Osteocyte (in vitro differentiated cells): Measurements from ENCODE around the gene DTNB. TPM values are rescaled to one million over a fixed set of nuclear protein-coding genes. Genes with fewer than 3 reads are reported as not detected.

Source experiments
- DNase-seq: peaks from one replicate; pipeline ENCODE4 v3.0.0; 2021; ENCODE audit warnings: mixed read lengths; ENCODE audit not compliant: unreplicated experiment; ENCODE audit errors: extremely low spot score
- H3K27ac Mint-ChIP-seq: one replicate; pipeline ENCODE4 v1.8.0; 2021; ENCODE audit warnings: mild to moderate bottlenecking, mixed read lengths; ENCODE audit not compliant: unreplicated experiment
- H3K27me3 Mint-ChIP-seq: one replicate; pipeline ENCODE4 v1.8.0; 2021; ENCODE audit warnings: mixed read lengths; ENCODE audit not compliant: unreplicated experiment
- H3K36me3 Mint-ChIP-seq: one replicate; pipeline ENCODE4 v1.8.0; 2021; ENCODE audit warnings: mixed read lengths; ENCODE audit not compliant: unreplicated experiment
- H3K4me1 Mint-ChIP-seq: one replicate; pipeline ENCODE4 v1.8.0; 2021; ENCODE audit warnings: mixed read lengths; ENCODE audit not compliant: unreplicated experiment
- H3K4me3 Mint-ChIP-seq: one replicate; pipeline ENCODE4 v1.8.0; 2021; ENCODE audit warnings: mild to moderate bottlenecking, moderate library complexity, mixed read lengths; ENCODE audit not compliant: unreplicated experiment
- H3K9me3 Mint-ChIP-seq: one replicate; pipeline ENCODE4 v1.8.0; 2021; ENCODE audit warnings: mixed read lengths; ENCODE audit not compliant: unreplicated experiment
- long read RNA-seq: library from polyadenylated mRNA; unstranded; transcript quantifications from one replicate; pipeline ENCODE4 v2.0.0, GENCODE V29; 2021
- total RNA-seq: library from RNA; stranded (reverse); gene quantifications from 2 replicates; pipeline ENCODE4 v1.2.1, GENCODE V29; 2021
- TF ChIP-seq, protein P1 (sequence below): fragments of 200-600 bp; sonication (generic); IDR thresholded peaks from 2 replicates; pipeline ENCODE4 v1.5.0; 2021; ENCODE audit warnings: antibody characterized with exemption, mild to moderate bottlenecking, moderate library complexity

The DTNB gene
- total RNA-seq, result 19.6 and 20.9 TPM in 2 replicates
- long read RNA-seq, partial matches to known transcripts, result 2 of 12 reads
- long read RNA-seq, other reads (novel, unspliced or antisense), result 6 of 12 reads

DNA sequence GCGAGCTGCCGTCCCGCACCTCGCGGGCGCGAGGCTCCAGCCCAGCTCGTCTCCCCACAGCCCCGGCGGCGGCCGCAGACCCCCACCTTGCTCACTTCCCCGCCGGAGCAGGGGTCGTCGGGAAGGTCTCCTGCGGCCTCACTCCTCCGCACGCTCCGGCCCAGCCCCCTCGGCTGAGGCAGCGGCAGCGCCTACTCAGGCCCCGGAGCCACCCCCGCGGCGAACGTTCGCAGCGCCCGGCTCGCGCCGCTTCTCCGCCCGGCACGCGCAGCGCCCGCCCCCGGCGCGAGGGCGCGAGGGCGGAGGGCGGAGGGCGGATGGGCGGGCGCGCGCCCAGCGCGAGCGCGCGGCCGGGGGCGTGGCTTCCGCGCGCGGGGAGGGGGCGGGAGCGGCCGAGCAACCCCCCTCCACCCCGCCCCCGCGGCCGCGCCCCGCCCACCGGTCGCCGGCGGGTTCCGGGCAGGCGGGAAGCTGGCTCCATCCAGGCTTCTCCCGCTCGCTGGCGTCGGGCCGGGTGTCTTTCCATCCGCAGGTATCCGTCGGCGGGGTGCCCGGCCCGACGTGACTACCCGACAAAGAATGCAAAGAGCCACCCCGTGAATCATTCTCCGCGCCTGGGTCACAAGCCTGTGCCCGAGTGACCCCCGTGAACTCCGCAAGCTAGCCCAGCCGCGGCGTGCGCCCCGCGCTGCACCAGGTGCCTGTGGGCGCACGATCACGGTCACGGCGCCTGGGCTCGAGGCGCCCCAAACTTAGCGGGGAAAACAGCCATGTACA lies at the start of gene DTNB:
TSS of gene DTNB (minus strand) at position 278 of the 777 bp plus-strand sequence. CDS start 20,917 bp downstream, outside the sequence.
- Mint-ChIP-seq H3K27me3 (peaks cover 13% of the 10 kb centered on the region), H3K36me3 (no peaks in the 10 kb centered on the region), H3K4me3 (peak within 1 kb of the TSS; percentile 78), H3K4me1 (peaks cover 13% of the 10 kb centered on the region), H3K9me3 (peaks cover 4% of the 10 kb centered on the region), H3K27ac (peak within 1 kb of the TSS; percentile 58)
- peak; percentile 89 for DNase-seq
- TF ChIP-seq, protein P1, sequence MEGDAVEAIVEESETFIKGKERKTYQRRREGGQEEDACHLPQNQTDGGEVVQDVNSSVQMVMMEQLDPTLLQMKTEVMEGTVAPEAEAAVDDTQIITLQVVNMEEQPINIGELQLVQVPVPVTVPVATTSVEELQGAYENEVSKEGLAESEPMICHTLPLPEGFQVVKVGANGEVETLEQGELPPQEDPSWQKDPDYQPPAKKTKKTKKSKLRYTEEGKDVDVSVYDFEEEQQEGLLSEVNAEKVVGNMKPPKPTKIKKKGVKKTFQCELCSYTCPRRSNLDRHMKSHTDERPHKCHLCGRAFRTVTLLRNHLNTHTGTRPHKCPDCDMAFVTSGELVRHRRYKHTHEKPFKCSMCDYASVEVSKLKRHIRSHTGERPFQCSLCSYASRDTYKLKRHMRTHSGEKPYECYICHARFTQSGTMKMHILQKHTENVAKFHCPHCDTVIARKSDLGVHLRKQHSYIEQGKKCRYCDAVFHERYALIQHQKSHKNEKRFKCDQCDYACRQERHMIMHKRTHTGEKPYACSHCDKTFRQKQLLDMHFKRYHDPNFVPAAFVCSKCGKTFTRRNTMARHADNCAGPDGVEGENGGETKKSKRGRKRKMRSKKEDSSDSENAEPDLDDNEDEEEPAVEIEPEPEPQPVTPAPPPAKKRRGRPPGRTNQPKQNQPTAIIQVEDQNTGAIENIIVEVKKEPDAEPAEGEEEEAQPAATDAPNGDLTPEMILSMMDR, result no peak

- H3K36me3 Mint-ChIP-seq, result peaks cover 2% of the 10 kb centered on the region
- no peak overlapping the region for H3K4me3 Mint-ChIP-seq
- no peak overlapping the region for H3K27ac Mint-ChIP-seq
- no peaks in the 10 kb centered on the region for H3K9me3 Mint-ChIP-seq
- TF ChIP-seq, protein P1, result no peak
- DNase-seq, result no peak
- H3K4me1 Mint-ChIP-seq, result no peaks in the 10 kb centered on the region
- peaks cover 39% of the 10 kb centered on the region for H3K27me3 Mint-ChIP-seq
Observed at GRCh38 chr2:25722224-25722623, 48.8 kb upstream of the DTNB start.

DNA sequence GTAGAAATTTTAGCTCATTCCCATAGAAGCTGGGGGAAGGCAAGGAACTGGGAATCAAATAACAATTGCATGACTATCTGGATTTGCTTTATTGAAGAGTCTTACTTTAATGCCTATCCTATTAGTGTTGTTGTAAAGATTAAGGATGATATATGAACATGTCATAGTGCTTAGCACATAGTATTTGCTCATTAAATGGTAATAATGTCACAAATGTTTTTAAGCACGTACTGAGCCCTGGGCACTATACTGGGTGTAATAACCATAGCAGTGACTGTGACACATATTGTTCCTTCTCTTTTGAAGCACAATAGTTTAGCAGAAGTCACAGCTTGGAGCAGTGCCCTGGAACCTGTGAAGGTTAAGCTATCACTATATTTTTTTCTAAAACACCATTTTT lies 47.2 kb upstream of the DTNB start:
- Mint-ChIP-seq H3K27me3 (peaks cover 44% of the 10 kb centered on the region), H3K36me3 (peaks cover 2% of the 10 kb centered on the region), H3K4me1 (no peaks in the 10 kb centered on the region), H3K9me3 (no peaks in the 10 kb centered on the region), H3K4me3 (no peak overlapping the region), H3K27ac (no peak overlapping the region)
- TF ChIP-seq, protein P1, result no peak
- no peak for DNase-seq

DNA sequence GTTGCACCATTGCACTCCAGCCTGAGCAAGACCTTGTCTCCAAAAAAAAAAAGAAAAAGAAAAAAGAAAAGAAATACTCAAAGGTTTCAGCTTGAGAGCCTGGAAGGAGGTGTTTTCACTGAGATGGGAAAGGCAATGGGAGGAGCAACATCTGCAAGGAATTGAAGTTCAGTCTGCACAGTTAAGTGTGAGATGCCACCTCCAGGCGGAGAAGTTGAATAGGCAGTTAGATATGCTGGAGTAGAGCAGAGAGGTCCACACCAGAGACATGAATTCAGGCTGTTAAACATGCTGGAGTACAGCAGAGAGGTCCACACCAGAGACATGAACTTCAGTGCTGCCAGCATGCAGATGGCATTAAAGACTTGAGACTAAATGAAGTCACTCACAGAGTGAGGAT lies 41.4 kb upstream of the DTNB start:
- no peak for DNase-seq
- Mint-ChIP-seq H3K27ac (no peak overlapping the region), H3K27me3 (peaks cover 24% of the 10 kb centered on the region), H3K9me3 (no peaks in the 10 kb centered on the region), H3K36me3 (no peaks in the 10 kb centered on the region), H3K4me3 (no peak overlapping the region), H3K4me1 (no peaks in the 10 kb centered on the region)
- TF ChIP-seq, protein P1, result no peak

DNA sequence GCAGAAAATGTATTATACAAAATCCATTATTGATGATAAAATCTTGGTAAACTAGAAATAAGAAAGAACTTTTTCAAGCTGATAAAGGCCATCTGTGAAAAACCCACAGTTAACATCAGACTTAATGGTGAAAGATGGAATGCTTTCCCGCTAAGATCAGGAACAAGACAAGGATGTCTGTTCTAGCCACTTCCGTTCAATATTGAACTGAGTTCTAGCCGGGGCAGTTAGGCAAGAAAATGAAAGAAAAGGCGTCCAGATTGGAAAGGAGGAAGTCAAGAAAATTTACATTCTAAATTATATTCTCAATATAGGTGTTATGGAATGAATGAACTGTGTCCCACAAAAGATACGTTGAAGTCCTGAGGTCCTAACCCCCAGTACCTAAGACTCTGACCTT lies 39.1 kb upstream of the DTNB start:
- TF ChIP-seq, protein P1, result no peak
- Mint-ChIP-seq H3K4me1 (no peaks in the 10 kb centered on the region), H3K27me3 (peaks cover 24% of the 10 kb centered on the region), H3K36me3 (no peaks in the 10 kb centered on the region), H3K27ac (no peak overlapping the region), H3K9me3 (no peaks in the 10 kb centered on the region), H3K4me3 (no peak overlapping the region)
- no peak for DNase-seq
